ENCODE results near the gene RAD52.

The RAD52 gene

GRCh38 chr12:873954-874353 is 75.5 kb downstream of the RAD52 start:
- Histone ChIP-seq H3K4me1 (ENCODE audit: control insufficient read depth, insufficient read depth, low read length) (no peaks in the 10 kb centered on the region), H3K9me3 (ENCODE audit: control insufficient read depth, insufficient read depth, low read length) (no peaks in the 10 kb centered on the region), H3K4me3 (ENCODE audit: low read length) (no peak overlapping the region), H3K27me3 (ENCODE audit: control insufficient read depth, insufficient read depth, low read length) (no peaks in the 10 kb centered on the region), H3K36me3 (ENCODE audit: control insufficient read depth, insufficient read depth, low read length) (peaks cover 6% of the 10 kb centered on the region; the same call in 1 of the 2 replicates), H3K27ac (ENCODE audit: low read length) (no peak overlapping the region)
- no CpG with 5 or more reads among the region's 2 CpGs for WGBS (ENCODE audit: insufficient coverage, insufficient read length)
- no peak for DNase-seq (ENCODE audit: low read depth, low spot score)

GRCh38 chr12:870378-870777 is 79.1 kb downstream of the RAD52 start:
- Histone ChIP-seq H3K27ac (ENCODE audit: low read length) (no peak overlapping the region), H3K4me1 (ENCODE audit: control insufficient read depth, insufficient read depth, low read length) (no peaks in the 10 kb centered on the region), H3K4me3 (ENCODE audit: low read length) (no peak overlapping the region), H3K9me3 (ENCODE audit: control insufficient read depth, insufficient read depth, low read length) (no peaks in the 10 kb centered on the region), H3K36me3 (ENCODE audit: control insufficient read depth, insufficient read depth, low read length) (peaks cover 11% of the 10 kb centered on the region; the same call in 1 of the 2 replicates), H3K27me3 (ENCODE audit: control insufficient read depth, insufficient read depth, low read length) (no peaks in the 10 kb centered on the region)
- DNase-seq (ENCODE audit: low read depth, low spot score): no peak
- no CpG with 5 or more reads among the region's 1 CpG for WGBS (ENCODE audit: insufficient coverage, insufficient read length)

- Histone ChIP-seq H3K4me1 (ENCODE audit: control insufficient read depth, insufficient read depth, low read length) (no peaks in the 10 kb centered on the region), H3K36me3 (ENCODE audit: control insufficient read depth, insufficient read depth, low read length) (peaks cover 9% of the 10 kb centered on the region; the same call in 1 of the 2 replicates), H3K27me3 (ENCODE audit: control insufficient read depth, insufficient read depth, low read length) (no peaks in the 10 kb centered on the region), H3K4me3 (ENCODE audit: low read length) (no peak overlapping the region), H3K9me3 (ENCODE audit: control insufficient read depth, insufficient read depth, low read length) (no peaks in the 10 kb centered on the region), H3K27ac (ENCODE audit: low read length) (no peak overlapping the region)
- WGBS (ENCODE audit: insufficient coverage, insufficient read length): no CpG with 5 or more reads among the region's 3 CpGs
- peak; percentile 1 for DNase-seq (ENCODE audit: low read depth, low spot score)
Observed at GRCh38 chr12:868722-869121, 80.8 kb downstream of the RAD52 start.

GRCh38 chr12:867905-868304 is 81.6 kb downstream of the RAD52 start:
- no CpG with 5 or more reads among the region's 5 CpGs for WGBS (ENCODE audit: insufficient coverage, insufficient read length)
- Histone ChIP-seq H3K27ac (ENCODE audit: low read length) (no peak overlapping the region), H3K9me3 (ENCODE audit: control insufficient read depth, insufficient read depth, low read length) (no peaks in the 10 kb centered on the region), H3K27me3 (ENCODE audit: control insufficient read depth, insufficient read depth, low read length) (no peaks in the 10 kb centered on the region), H3K4me1 (ENCODE audit: control insufficient read depth, insufficient read depth, low read length) (no peaks in the 10 kb centered on the region), H3K4me3 (ENCODE audit: low read length) (no peak overlapping the region), H3K36me3 (ENCODE audit: control insufficient read depth, insufficient read depth, low read length) (peaks cover 9% of the 10 kb centered on the region; the same call in 1 of the 2 replicates)
- DNase-seq (ENCODE audit: low read depth, low spot score): no peak

- no peaks in the 10 kb centered on the region for H3K9me3 ChIP-seq (ENCODE audit: control insufficient read depth, insufficient read depth, low read length)
- no peak overlapping the region for H3K27ac ChIP-seq (ENCODE audit: low read length)
- no peak overlapping the region for H3K4me3 ChIP-seq (ENCODE audit: low read length)
- no peaks in the 10 kb centered on the region for H3K4me1 ChIP-seq (ENCODE audit: control insufficient read depth, insufficient read depth, low read length)
- H3K27me3 ChIP-seq (ENCODE audit: control insufficient read depth, insufficient read depth, low read length): no peaks in the 10 kb centered on the region
- H3K36me3 ChIP-seq (ENCODE audit: control insufficient read depth, insufficient read depth, low read length): peaks cover 11% of the 10 kb centered on the region
- DNase-seq (ENCODE audit: low read depth, low spot score): no peak
- 100% methylated on average over 1 of the region's 1 CpG for WGBS (ENCODE audit: insufficient coverage, insufficient read length)
Observed at GRCh38 chr12:865614-866013, 83.9 kb downstream of the RAD52 start.

- Histone ChIP-seq H3K27ac (ENCODE audit: low read length) (no peak overlapping the region), H3K4me1 (ENCODE audit: control insufficient read depth, insufficient read depth, low read length) (no peaks in the 10 kb centered on the region), H3K27me3 (ENCODE audit: control insufficient read depth, insufficient read depth, low read length) (no peaks in the 10 kb centered on the region), H3K36me3 (ENCODE audit: control insufficient read depth, insufficient read depth, low read length) (peaks cover 9% of the 10 kb centered on the region), H3K4me3 (ENCODE audit: low read length) (no peak overlapping the region), H3K9me3 (ENCODE audit: control insufficient read depth, insufficient read depth, low read length) (no peaks in the 10 kb centered on the region)
- no CpG with 5 or more reads among the region's 1 CpG for WGBS (ENCODE audit: insufficient coverage, insufficient read length)
- DNase-seq (ENCODE audit: low read depth, low spot score): no peak
Observed at GRCh38 chr12:863285-863684, 86.2 kb downstream of the RAD52 start.

- no peaks in the 10 kb centered on the region for H3K9me3 ChIP-seq (ENCODE audit: control insufficient read depth, insufficient read depth, low read length)
- no peaks in the 10 kb centered on the region for H3K4me1 ChIP-seq (ENCODE audit: control insufficient read depth, insufficient read depth, low read length)
- H3K27ac ChIP-seq (ENCODE audit: low read length): no peak overlapping the region
- H3K4me3 ChIP-seq (ENCODE audit: low read length): no peak overlapping the region
- no peak for DNase-seq (ENCODE audit: low read depth, low spot score)
- H3K27me3 ChIP-seq (ENCODE audit: control insufficient read depth, insufficient read depth, low read length): no peaks in the 10 kb centered on the region
- WGBS (ENCODE audit: insufficient coverage, insufficient read length): no CpG with 5 or more reads among the region's 4 CpGs
- H3K36me3 ChIP-seq (ENCODE audit: control insufficient read depth, insufficient read depth, low read length): peaks cover 6% of the 10 kb centered on the region
Observed at GRCh38 chr12:862303-862911, 87.1 kb downstream of the RAD52 start.
